SK-N-SH treated with all-trans-retinoic acid at 6 μM for 48 hours (cell line): Measurements from ENCODE around the gene R3HDM1.

ENCODE experiments used
- ATAC-seq: fragments of 200-7000 bp; cut with Tn5 transposase; 3 replicates; pipeline ENCODE4 v1.9.1; 2020; ENCODE audit warnings: mild to moderate bottlenecking, moderate library complexity
- ARNTL ChIP-seq: fragments of 450-650 bp; formaldehyde crosslinking; IDR thresholded peaks from 2 replicates; pipeline ENCODE4 v1.5.0; 2020; ENCODE audit warnings: low read depth, mild to moderate bottlenecking, moderate library complexity, borderline replicate concordance
- BACH2 ChIP-seq: fragments of 250-450 bp; sonication (Bioruptor Pico); IDR thresholded peaks from 2 replicates; pipeline ENCODE4 v1.9.0; 2021; ENCODE audit warnings: mild to moderate bottlenecking, borderline replicate concordance
- CREB5 ChIP-seq: fragments of 250-450 bp; sonication (Bioruptor Pico); IDR thresholded peaks from 2 replicates; pipeline ENCODE4 v1.5.1; 2020; ENCODE audit warnings: low read depth, mild to moderate bottlenecking, moderate library complexity
- CSRNP3 ChIP-seq: fragments of 250-450 bp; sonication (Bioruptor Pico); IDR thresholded peaks from 2 replicates; pipeline ENCODE4 v1.5.1; 2021; ENCODE audit warnings: mild to moderate bottlenecking, moderate library complexity
- ESRRG ChIP-seq: fragments of 250-450 bp; sonication (Bioruptor Pico); IDR thresholded peaks from 2 replicates; pipeline ENCODE4 v1.6.1; 2021; ENCODE audit warnings: mild to moderate bottlenecking
- GLIS3 ChIP-seq: fragments of 250-450 bp; sonication (Bioruptor Pico); IDR thresholded peaks from 2 replicates; pipeline ENCODE4 v1.5.0; 2020; ENCODE audit warnings: mild to moderate bottlenecking, moderate library complexity
- ISL1 ChIP-seq: fragments of 250-450 bp; sonication (Bioruptor Pico); IDR thresholded peaks from 2 replicates; pipeline ENCODE4 v2.1.2; 2022; ENCODE audit warnings: mild to moderate bottlenecking, moderate library complexity
- OSR1 ChIP-seq: fragments of 250-450 bp; sonication (Bioruptor Pico); IDR thresholded peaks from 2 replicates; pipeline ENCODE4 v1.8.0; 2022; ENCODE audit warnings: moderate library complexity, mild to moderate bottlenecking, inconsistent platforms
- PATZ1 ChIP-seq: fragments of 250-450 bp; sonication (Bioruptor Pico); IDR thresholded peaks from 2 replicates; pipeline ENCODE4 v1.8.0; 2020; ENCODE audit warnings: mild to moderate bottlenecking, moderate library complexity, borderline replicate concordance
- POU6F1 ChIP-seq: fragments of 250-450 bp; sonication (Bioruptor Pico); IDR thresholded peaks from 2 replicates; pipeline ENCODE4 v1.8.0; 2021; ENCODE audit warnings: low read depth, mild to moderate bottlenecking, moderate library complexity, borderline replicate concordance
- PPARA ChIP-seq: fragments of 250-450 bp; sonication (Bioruptor Pico); IDR thresholded peaks from 2 replicates; pipeline ENCODE4 v1.5.0; 2020; ENCODE audit warnings: mild to moderate bottlenecking, borderline replicate concordance
- RARB ChIP-seq: fragments of 250-450 bp; sonication (Bioruptor Pico); IDR thresholded peaks from 2 replicates; pipeline ENCODE4 v1.8.0; 2021; ENCODE audit warnings: mild to moderate bottlenecking, moderate library complexity
- TCF4 ChIP-seq: fragments of 250-450 bp; sonication (Bioruptor Pico); IDR thresholded peaks from 2 replicates; pipeline ENCODE4 v1.8.0; 2021; ENCODE audit warnings: mild to moderate bottlenecking, moderate library complexity, borderline replicate concordance
- TOX ChIP-seq: fragments of 250-450 bp; sonication (Bioruptor Pico); IDR thresholded peaks from 2 replicates; pipeline ENCODE4 v1.8.0; 2021; ENCODE audit warnings: mild to moderate bottlenecking, moderate library complexity, borderline replicate concordance
- TSHZ2 ChIP-seq: fragments of 250-450 bp; sonication (Bioruptor Pico); IDR thresholded peaks from 2 replicates; pipeline ENCODE4 v1.5.0; 2020; ENCODE audit warnings: mild to moderate bottlenecking, moderate library complexity
- ZC3H10 ChIP-seq: fragments of 250-450 bp; sonication (Bioruptor Pico); IDR thresholded peaks from 2 replicates; pipeline ENCODE4 v1.5.1; 2021; ENCODE audit warnings: mild to moderate bottlenecking, moderate library complexity
- ZFP30 ChIP-seq: fragments of 450-650 bp; formaldehyde crosslinking; IDR thresholded peaks from 2 replicates; pipeline ENCODE4 v1.5.0; 2022; ENCODE audit warnings: mild to moderate bottlenecking, moderate library complexity
- ZNF565 ChIP-seq: fragments of 450-650 bp; formaldehyde crosslinking; conservative IDR thresholded peaks from 2 replicates; pipeline ENCODE4 v1.5.0; 2020; ENCODE audit warnings: low read depth, mild to moderate bottlenecking, moderate library complexity

Gene R3HDM1

GRCh38 chr2:135762530-135762929, 231.2 kb downstream of the R3HDM1 start (continued):
- TF ChIP-seq CSRNP3 (no peak), OSR1 (no peak), BACH2 (CRISPR knock-in tag) (no peak)

GRCh38 chr2:135768863-135769262, 237.6 kb downstream of the R3HDM1 start:
- ATAC-seq = no peak
- TF ChIP-seq ZC3H10 (CRISPR knock-in tag) = no peak
- TF ChIP-seq ARNTL = no peak
- TF ChIP-seq TSHZ2 (CRISPR knock-in tag) = no peak
- TF ChIP-seq ESRRG (CRISPR knock-in tag) = no peak
- TF ChIP-seq CREB5 (CRISPR knock-in tag) = no peak
- TF ChIP-seq ISL1 (CRISPR knock-in tag) = no peak
- no peak for TF ChIP-seq PATZ1 (CRISPR knock-in tag)
- no peak for TF ChIP-seq ZFP30 (CRISPR knock-in tag)

GRCh38 chr2:135773319-135773718, 242.0 kb downstream of the R3HDM1 start:
- TF ChIP-seq TCF4 (CRISPR knock-in tag) (no peak), POU6F1 (CRISPR knock-in tag) (no peak), TSHZ2 (CRISPR knock-in tag) (no peak), ZNF565 (CRISPR knock-in tag) (no peak), PPARA (CRISPR knock-in tag) (no peak), RARB (CRISPR knock-in tag) (no peak), CSRNP3 (no peak), ARNTL (no peak), ZC3H10 (CRISPR knock-in tag) (no peak), TOX (CRISPR knock-in tag) (no peak), ISL1 (CRISPR knock-in tag) (no peak), GLIS3 (CRISPR knock-in tag) (no peak), ESRRG (CRISPR knock-in tag) (no peak)
- TF ChIP-seq, all 23 proteins: peak for 0
- ATAC-seq = no peak
